ENCODE data around the gene PMS2. TPM values are rescaled to one million over a fixed set of nuclear protein-coding genes. Genes with fewer than 3 reads are reported as not detected.
"Not testable (repeated sequence)": the region's sequence is repeated elsewhere in the genome, so short reads cannot be mapped to it uniquely, and the experiment has no call there.

The PMS2 gene
- total RNA-seq, 1 donor: 11.5 TPM

DNA sequence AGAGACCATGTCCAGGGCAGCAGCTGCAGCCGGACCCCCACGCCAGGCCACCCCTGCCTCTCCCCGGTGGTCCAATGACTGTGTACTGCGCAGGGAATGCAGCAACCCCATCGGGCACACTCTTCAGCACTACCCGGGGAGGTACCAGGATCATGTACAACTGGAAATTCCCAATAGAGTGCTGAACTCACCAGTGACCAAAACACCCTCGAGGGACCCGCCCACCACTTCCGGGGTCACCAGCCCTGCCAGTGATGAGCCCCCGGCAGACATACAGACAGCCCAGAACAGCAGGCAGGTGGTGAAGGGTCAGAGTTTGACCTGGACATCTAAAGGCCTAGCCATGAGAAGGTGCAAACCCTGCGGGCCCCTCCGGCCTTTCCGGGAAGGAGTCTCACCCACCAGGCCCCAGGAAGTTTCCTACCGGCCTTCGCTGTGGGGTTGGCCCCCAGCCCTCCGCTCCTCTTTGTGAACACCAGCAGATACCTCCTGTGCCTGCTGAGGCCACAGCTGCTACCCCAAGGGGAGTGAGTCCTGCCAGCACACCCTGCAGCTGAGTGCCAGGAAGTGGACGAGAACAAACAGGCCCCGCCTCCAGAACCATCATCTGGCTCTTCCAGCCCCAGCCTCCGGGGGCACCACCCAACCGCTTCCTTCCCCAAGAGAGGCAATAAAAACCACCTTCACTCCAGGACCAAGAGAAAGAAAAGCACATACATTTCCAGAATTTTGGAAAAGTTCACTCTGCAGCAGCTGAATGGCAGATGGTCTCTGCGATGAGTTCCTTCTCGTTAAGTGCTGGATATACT is 17.4 kb upstream of the PMS2 start:
- Histone ChIP-seq H3K4me3 (ENCODE audit: low read length) (peak overlapping the region; percentile 41), H3K27me3 (ENCODE audit: insufficient read depth, low read length) (no peaks in the 10 kb centered on the region), H3K9me3 (ENCODE audit: low read depth, low read length) (no peaks in the 10 kb centered on the region), H3K4me1 (ENCODE audit: insufficient read depth, low read length) (peaks cover 33% of the 10 kb centered on the region)

DNA sequence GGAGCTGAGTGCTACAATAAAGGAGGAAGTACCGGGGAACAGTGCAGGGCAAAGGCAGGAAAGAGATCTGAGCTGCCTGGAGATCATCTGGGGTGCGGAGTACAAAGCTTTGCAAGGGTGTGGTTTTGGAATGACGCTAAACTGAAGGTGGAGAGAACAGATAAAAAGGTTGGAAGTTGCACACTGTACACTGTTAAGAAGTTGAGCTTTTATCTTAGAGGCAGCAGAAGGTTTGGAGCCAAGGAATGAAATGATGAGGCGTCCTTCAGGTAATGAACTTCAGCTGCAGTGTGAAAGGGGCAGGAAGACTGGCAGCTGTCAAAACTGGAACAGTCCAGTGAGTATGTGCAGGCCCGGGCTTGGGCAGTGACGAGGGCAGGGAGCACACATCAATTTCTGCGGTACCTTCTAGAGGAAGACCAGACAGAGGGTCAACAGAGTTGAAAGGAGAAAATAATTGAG is 15.2 kb upstream of the PMS2 start:
- Histone ChIP-seq H3K4me3 (ENCODE audit: low read length) (no peak overlapping the region), H3K27me3 (ENCODE audit: insufficient read depth, low read length) (no peaks in the 10 kb centered on the region)

GRCh38 chr7:6022707-6023106 is 13.9 kb upstream of the PMS2 start:
- H3K4me3 ChIP-seq (ENCODE audit: low read length): no peak overlapping the region
- no peaks in the 10 kb centered on the region for H3K9me3 ChIP-seq (ENCODE audit: low read depth, low read length)
- H3K4me1 ChIP-seq (ENCODE audit: insufficient read depth, low read length): peaks cover 30% of the 10 kb centered on the region
- H3K27me3 ChIP-seq (ENCODE audit: insufficient read depth, low read length): no peaks in the 10 kb centered on the region

More for the DNA sequence above, 15.2 kb upstream of the PMS2 start:
- H3K9me3 ChIP-seq (ENCODE audit: low read depth, low read length): no peaks in the 10 kb centered on the region
- peaks cover 32% of the 10 kb centered on the region for H3K4me1 ChIP-seq (ENCODE audit: insufficient read depth, low read length)

- H3K9me3 ChIP-seq (ENCODE audit: low read depth, low read length): no peaks in the 10 kb centered on the region
- H3K4me3 ChIP-seq (ENCODE audit: low read length): no peak overlapping the region
- no peaks in the 10 kb centered on the region for H3K27me3 ChIP-seq (ENCODE audit: insufficient read depth, low read length)
- peaks cover 9% of the 10 kb centered on the region for H3K4me1 ChIP-seq (ENCODE audit: insufficient read depth, low read length)
Observed at GRCh38 chr7:6020371-6021286, 11.8 kb upstream of the PMS2 start.

GRCh38 chr7:6016653-6016966 is 7.8 kb upstream of the PMS2 start:
- H3K4me1 ChIP-seq (ENCODE audit: insufficient read depth, low read length): no peaks in the 10 kb centered on the region
- no peaks in the 10 kb centered on the region for H3K27me3 ChIP-seq (ENCODE audit: insufficient read depth, low read length)
- H3K4me3 ChIP-seq (ENCODE audit: low read length): no peak overlapping the region
- H3K9me3 ChIP-seq (ENCODE audit: low read depth, low read length): no peaks in the 10 kb centered on the region

DNA sequence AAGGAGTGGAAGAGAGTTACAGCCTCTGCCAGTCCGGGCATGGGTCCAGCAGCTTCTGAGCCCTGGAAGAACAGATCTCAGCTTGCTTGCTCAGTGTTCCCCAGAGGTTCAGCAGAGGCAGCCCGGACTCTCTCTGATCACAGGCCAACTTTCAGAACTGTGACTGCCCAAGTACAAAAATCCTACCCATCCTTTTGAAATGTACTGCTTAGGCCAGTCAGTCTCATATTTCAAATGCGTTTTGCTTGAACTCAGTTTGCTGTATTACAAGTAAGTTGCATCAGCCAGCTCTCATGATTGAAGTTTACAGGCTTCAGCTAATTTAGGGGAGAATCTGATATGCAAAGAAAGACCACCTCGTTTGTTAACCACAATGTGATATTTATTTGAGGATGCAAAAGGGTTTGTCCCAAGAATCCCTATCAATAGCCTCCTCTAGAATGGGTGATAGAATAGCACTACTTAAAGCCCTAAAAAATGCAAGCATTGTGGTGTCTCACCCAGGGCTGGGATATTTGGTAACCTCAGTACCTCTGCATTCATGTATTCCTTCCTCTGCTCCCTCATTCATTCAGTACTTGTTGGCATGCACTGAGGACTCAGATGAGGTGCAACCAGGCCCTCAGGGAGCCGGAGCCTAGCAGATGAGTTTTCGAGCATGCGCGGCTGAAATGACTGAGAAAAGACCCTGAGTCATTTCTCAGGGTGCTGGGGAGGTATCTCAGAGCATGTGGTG is 7.2 kb upstream of the PMS2 start:
- Histone ChIP-seq H3K4me1 (ENCODE audit: insufficient read depth, low read length) (peaks cover under 1% of the 10 kb centered on the region), H3K4me3 (ENCODE audit: low read length) (no peak overlapping the region), H3K27me3 (ENCODE audit: insufficient read depth, low read length) (no peaks in the 10 kb centered on the region), H3K9me3 (ENCODE audit: low read depth, low read length) (no peaks in the 10 kb centered on the region)

DNA sequence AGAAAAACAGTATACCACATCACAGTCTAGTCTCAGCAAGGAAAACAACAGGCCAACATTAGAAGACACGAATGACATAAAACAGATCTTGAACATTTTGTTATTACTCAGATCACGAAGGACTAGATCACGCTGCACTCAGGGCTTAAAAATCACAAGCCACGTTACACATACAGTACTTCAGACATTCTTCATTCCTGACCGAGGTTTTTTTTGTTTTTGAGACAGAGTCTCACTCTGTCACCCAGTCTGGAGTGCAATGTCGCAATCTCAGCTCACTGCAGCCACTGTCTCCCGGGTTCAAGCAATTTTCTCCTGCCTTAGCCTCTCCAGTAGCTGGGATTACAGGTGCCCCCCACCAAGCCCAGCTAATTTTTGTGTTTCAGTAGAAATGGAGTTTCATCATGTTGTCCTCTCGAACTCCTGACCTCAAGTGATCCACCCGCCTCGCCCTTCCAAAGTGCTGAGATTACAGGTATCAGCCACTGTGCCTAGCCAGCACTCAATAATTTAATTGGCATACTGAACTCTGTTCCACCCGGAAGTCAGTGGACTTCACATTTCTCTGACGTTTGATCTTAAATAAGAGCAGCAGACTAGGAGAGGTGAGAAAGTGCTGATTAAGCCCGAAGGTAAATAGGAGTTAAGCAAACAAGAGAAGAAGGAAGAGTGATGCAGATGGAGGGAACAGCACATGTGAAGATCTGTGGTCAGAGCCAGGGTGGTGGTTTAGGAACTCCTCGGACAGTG is 3.7 kb upstream of the PMS2 start:
- H3K4me3 ChIP-seq (ENCODE audit: low read length): no peak overlapping the region
- H3K27me3 ChIP-seq (ENCODE audit: insufficient read depth, low read length): no peaks in the 10 kb centered on the region
- H3K4me1 ChIP-seq (ENCODE audit: insufficient read depth, low read length): peaks cover 21% of the 10 kb centered on the region
- no peaks in the 10 kb centered on the region for H3K9me3 ChIP-seq (ENCODE audit: low read depth, low read length)

- peaks cover 21% of the 10 kb centered on the region for H3K4me1 ChIP-seq (ENCODE audit: insufficient read depth, low read length)
- H3K9me3 ChIP-seq (ENCODE audit: low read depth, low read length): no peaks in the 10 kb centered on the region
- H3K27me3 ChIP-seq (ENCODE audit: insufficient read depth, low read length): no peaks in the 10 kb centered on the region
- no peak overlapping the region for H3K4me3 ChIP-seq (ENCODE audit: low read length)
Observed at GRCh38 chr7:6011541-6011940, 2.7 kb upstream of the PMS2 start.

DNA sequence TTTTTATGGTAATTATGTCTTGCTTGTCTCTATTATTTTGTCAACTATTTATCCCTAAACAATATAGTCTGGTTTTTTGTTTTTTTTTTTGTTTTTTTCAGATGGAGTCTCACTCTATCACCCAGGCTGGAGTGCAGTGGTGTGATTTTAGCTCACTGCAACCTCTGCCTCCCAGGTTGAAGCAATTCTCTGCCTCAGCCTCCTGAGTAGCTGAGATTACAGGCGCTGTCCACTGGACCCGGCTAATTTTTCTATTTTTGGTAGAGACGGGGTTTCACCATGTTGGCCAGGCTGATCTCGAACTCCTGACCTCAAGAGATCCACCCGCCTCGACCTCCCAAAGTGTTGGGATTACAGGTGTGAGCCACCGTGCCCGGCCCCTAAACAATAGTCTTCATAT is 1.5 kb upstream of the PMS2 start:
- H3K4me3 ChIP-seq (ENCODE audit: low read length); H3K27me3 ChIP-seq (ENCODE audit: insufficient read depth, low read length); H3K9me3 ChIP-seq (ENCODE audit: low read depth, low read length): not testable (repeated sequence)
- H3K4me1 ChIP-seq (ENCODE audit: insufficient read depth, low read length): peaks cover 21% of the 10 kb centered on the region

GRCh38 chr7:6007835-6008590 is 836 bp downstream of the PMS2 start:
- Histone ChIP-seq H3K4me3 (ENCODE audit: low read length) (peak overlapping the region; percentile 77), H3K4me1 (ENCODE audit: insufficient read depth, low read length) (peaks cover 21% of the 10 kb centered on the region)

GRCh38 chr7:6007386-6007785 is 1.5 kb downstream of the PMS2 start:
- Histone ChIP-seq H3K27me3 (ENCODE audit: insufficient read depth, low read length) (no peaks in the 10 kb centered on the region), H3K4me3 (ENCODE audit: low read length) (no peak overlapping the region), H3K9me3 (ENCODE audit: low read depth, low read length) (no peaks in the 10 kb centered on the region), H3K4me1 (ENCODE audit: insufficient read depth, low read length) (peaks cover 21% of the 10 kb centered on the region)

More at GRCh38 chr7:6007835-6008590, 836 bp downstream of the PMS2 start:
- H3K9me3 ChIP-seq (ENCODE audit: low read depth, low read length); H3K27me3 ChIP-seq (ENCODE audit: insufficient read depth, low read length): not testable (repeated sequence)

- no peaks in the 10 kb centered on the region for H3K4me1 ChIP-seq (ENCODE audit: insufficient read depth, low read length)
- no peaks in the 10 kb centered on the region for H3K27me3 ChIP-seq (ENCODE audit: insufficient read depth, low read length)
- no peaks in the 10 kb centered on the region for H3K9me3 ChIP-seq (ENCODE audit: low read depth, low read length)
- no peak overlapping the region for H3K4me3 ChIP-seq (ENCODE audit: low read length)
Observed at GRCh38 chr7:5997210-5997808, 11.5 kb downstream of the PMS2 start.

- H3K4me1 ChIP-seq (ENCODE audit: insufficient read depth, low read length); H3K9me3 ChIP-seq (ENCODE audit: low read depth, low read length); H3K27me3 ChIP-seq (ENCODE audit: insufficient read depth, low read length); H3K4me3 ChIP-seq (ENCODE audit: low read length): not testable (repeated sequence)
Observed at GRCh38 chr7:5987061-5987460, 21.8 kb downstream of the PMS2 start.

All from mononuclear cell (primary cell).